Right atrium auricular region (tissue), 2 donors: ENCODE measurements around the gene CD300LG. TPM values are rescaled to one million over a fixed set of nuclear protein-coding genes. Genes with fewer than 3 reads are reported as not detected.

Experiments used
- DNase-seq: peaks from one replicate; pipeline ENCODE4 v3.0.0-alpha.2; 2019; ENCODE audit warnings: low spot score
- H3K27ac ChIP-seq, 2 donors: fragments of 200-600 bp; sonication (generic); 1 replicate in 1 of 2; 2 replicates in 1 of 2; pipeline ENCODE4 v1.5.1; 2016 to 2019
- H3K27me3 ChIP-seq, 2 donors: fragments of 200-600 bp; sonication (generic); one replicate each; pipeline versions ENCODE4 v1.5.1 to v1.6.0; 2017 to 2019
- H3K36me3 ChIP-seq: fragments of 200-600 bp; sonication (generic); one replicate; pipeline ENCODE4 v1.5.1; 2016
- H3K4me1 ChIP-seq, 2 donors: fragments of 200-600 bp; sonication (generic); one replicate each; pipeline versions ENCODE4 v1.5.1 to v1.6.0; 2017 to 2019
- H3K4me3 ChIP-seq, 2 donors: fragments of 200-600 bp; sonication (generic); 1 replicate in 1 of 2; 2 replicates in 1 of 2; pipeline ENCODE4 v1.5.1; 2017 to 2019; ENCODE audit warnings: mild to moderate bottlenecking in 1 of 2, moderate library complexity in 1 of 2
- H3K9me3 ChIP-seq, 2 donors: fragments of 200-600 bp; sonication (generic); one replicate each; pipeline ENCODE4 v1.5.1; 2019
- total RNA-seq, 2 donors: library from RNA; depleted of rRNA; stranded (reverse); fragments of >200 nt; gene quantifications; one replicate each; pipeline ENCODE4 v1.1.0, GENCODE V29; 2016
- TF ChIP-seq, protein P1 (sequence below), 2 donors: fragments of 200-600 bp; sonication (generic); IDR thresholded peaks; one replicate each; pipeline ENCODE4 v1.5.1; 2019; ENCODE audit warnings: antibody characterized with exemption in 2 of 2

CD300LG gene
- total RNA-seq, 2 donors from 2014 or later = 11.8 to 30.4 TPM

DNA sequence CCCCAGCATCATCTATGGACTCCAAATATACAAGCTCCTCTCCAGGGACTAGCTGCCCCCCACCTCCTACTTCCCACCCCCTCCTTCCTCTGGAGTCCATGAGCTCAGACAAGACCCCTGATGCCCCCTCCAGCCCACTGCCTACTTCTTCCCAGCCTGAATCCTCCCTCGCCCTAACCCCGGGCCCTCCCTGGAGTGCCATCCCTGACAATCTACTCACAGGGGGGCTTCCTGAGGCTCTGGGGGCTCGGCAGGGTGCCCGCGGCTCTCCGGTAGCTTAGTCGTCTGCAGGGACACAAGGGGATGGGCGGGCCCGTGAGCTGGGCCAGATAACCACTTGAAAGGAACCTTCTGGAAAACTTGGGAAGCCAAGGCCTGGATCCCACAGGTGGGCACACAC, 29.1 kb upstream of the CD300LG start:
- DNase-seq = no peak
- H3K36me3 ChIP-seq = peaks cover 92% of the 10 kb centered on the region
- TF ChIP-seq, protein P1, sequence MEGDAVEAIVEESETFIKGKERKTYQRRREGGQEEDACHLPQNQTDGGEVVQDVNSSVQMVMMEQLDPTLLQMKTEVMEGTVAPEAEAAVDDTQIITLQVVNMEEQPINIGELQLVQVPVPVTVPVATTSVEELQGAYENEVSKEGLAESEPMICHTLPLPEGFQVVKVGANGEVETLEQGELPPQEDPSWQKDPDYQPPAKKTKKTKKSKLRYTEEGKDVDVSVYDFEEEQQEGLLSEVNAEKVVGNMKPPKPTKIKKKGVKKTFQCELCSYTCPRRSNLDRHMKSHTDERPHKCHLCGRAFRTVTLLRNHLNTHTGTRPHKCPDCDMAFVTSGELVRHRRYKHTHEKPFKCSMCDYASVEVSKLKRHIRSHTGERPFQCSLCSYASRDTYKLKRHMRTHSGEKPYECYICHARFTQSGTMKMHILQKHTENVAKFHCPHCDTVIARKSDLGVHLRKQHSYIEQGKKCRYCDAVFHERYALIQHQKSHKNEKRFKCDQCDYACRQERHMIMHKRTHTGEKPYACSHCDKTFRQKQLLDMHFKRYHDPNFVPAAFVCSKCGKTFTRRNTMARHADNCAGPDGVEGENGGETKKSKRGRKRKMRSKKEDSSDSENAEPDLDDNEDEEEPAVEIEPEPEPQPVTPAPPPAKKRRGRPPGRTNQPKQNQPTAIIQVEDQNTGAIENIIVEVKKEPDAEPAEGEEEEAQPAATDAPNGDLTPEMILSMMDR (IDR thresholded peaks at IDR 0.05) = no peak
- H3K4me3 ChIP-seq = no peak overlapping the region
- H3K4me1 ChIP-seq = peaks cover 0 to 31% of the 10 kb centered on the region in 2 donors
- H3K27ac ChIP-seq = peak overlapping the region; percentile 48 to 52
- no peaks in the 10 kb centered on the region for H3K9me3 ChIP-seq
- H3K27me3 ChIP-seq = no peaks in the 10 kb centered on the region

DNA sequence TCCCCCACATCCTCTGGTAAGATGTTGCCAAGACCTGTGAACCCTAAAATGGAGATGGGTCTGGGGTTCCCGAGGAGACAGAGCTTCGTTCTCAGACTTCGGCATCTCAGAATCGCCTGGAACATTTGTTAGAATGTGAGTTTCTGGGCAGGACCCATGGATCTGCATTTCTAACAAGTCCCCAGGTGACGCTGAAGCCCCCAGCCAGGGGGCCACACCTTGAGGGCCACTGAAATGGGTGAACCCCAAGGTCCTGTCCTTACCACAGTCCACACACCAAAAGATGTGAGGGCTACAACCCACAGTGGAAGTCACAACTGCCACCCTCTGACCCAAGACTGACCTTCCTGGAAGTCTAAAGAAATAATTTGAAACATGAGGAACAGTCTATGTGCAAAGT, 28.0 kb upstream of the CD300LG start:
- peak overlapping the region in 1 of 2 donors; percentile 52 for H3K27ac ChIP-seq
- no peaks in the 10 kb centered on the region for H3K9me3 ChIP-seq
- TF ChIP-seq, protein P1 (IDR thresholded peaks at IDR 0.05) = no peak
- no peak overlapping the region for H3K4me3 ChIP-seq
- no peak for DNase-seq
- H3K36me3 ChIP-seq = peaks cover 81% of the 10 kb centered on the region
- H3K4me1 ChIP-seq = peaks cover 0 to 37% of the 10 kb centered on the region in 2 donors
- no peaks in the 10 kb centered on the region for H3K27me3 ChIP-seq

DNA sequence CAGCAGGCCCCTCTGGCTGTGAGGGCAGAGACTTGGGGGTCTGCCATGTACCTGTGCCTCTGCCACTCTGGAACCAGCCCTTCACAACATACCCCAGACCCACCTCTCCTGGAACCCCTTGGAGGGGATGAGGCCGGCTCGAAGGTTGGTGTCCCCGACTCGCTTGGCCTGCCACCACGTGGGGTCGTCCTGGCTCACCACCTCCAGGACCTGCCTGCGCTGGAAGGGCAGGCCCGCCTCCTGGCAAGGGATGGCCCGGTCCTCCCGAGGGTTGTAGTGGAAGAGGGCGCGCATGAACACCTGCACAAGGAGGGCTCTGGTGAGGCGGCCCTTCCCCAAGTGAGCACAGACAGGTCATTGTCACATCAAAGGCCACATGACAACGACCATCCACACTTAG, 26.2 kb upstream of the CD300LG start:
- peak overlapping the region; percentile 91 to 96 for H3K27ac ChIP-seq
- peaks cover 77% of the 10 kb centered on the region for H3K36me3 ChIP-seq
- H3K4me1 ChIP-seq = peaks cover 0 to 52% of the 10 kb centered on the region in 2 donors
- no peak overlapping the region for H3K4me3 ChIP-seq
- TF ChIP-seq, protein P1 (IDR thresholded peaks at IDR 0.05) = no peak
- H3K27me3 ChIP-seq = no peaks in the 10 kb centered on the region
- no peak for DNase-seq
- H3K9me3 ChIP-seq = no peaks in the 10 kb centered on the region

DNA sequence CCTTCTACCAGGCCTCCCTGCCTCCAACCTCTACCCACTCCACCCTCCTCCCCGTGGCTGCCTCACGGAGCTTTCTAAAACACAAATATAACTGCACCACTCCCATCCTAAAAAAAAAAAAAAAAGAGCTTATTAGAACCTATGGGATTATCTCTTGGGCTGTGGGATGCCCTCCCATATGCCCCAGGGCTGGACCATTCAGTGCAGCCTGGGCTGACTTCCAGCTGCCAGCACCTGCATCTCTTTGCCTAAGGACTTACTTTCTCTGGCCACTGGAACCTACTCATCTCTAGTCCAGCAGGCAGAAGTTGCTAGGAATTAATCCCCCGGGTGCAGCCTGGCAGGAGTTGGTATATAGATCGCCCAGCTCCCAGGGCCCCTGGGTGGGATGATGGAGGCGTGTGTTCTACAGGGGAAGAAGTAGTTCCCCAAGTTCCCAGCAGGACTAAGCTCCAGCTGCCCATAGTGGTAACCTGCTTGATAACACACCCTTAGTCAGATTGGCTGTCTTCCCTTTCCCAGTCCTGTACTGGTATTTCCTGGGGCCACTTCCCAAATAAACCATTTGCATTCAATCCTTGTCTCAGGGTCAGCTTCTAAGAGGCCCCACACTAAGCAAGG, 24.3 kb upstream of the CD300LG start:
- H3K27ac ChIP-seq = peak overlapping the region; percentile 91 to 96
- TF ChIP-seq, protein P1 (IDR thresholded peaks at IDR 0.05) = no peak
- peaks cover 77% of the 10 kb centered on the region for H3K36me3 ChIP-seq
- H3K4me1 ChIP-seq = peaks cover 0 to 51% of the 10 kb centered on the region in 2 donors
- no peaks in the 10 kb centered on the region for H3K27me3 ChIP-seq
- H3K9me3 ChIP-seq = no peaks in the 10 kb centered on the region
- no peak for DNase-seq
- H3K4me3 ChIP-seq = no peak overlapping the region

DNA sequence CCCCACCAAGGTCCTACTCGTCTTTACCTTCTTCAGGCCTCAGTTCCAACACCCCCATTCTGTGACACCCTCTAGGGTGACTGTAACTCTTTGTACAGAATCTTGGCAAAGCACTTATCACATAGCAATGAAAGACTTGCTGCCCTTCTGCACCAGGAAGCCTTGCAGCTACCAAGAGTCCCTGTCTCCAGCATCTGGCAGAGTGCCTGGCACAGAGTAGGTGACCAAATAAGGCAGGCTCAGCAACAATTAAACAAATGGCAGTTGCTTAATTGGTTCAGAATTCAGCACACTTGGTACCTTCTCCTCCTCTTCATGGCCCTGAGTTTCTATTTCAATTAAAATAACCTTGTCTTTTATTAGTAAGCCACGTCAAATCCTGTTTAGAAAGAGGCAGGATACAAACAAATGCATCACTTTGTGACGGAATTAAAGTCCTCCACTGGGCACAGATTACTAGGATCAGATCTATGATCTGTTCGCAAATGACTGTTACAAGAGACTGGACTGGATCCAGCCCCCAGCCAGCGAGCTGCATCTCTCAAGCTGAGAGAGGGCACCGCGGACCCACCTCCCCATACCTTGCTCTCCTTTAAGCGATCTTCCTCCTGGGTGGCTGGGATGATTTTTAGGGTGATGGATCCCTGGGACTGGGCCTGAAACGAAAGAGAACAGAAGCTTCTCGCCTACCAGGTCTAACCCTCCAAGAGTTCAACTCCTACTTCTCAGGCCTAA, 23.5 kb upstream of the CD300LG start:
- Histone ChIP-seq H3K4me3 (no peak overlapping the region), H3K36me3 (peaks cover 77% of the 10 kb centered on the region), H3K27ac (peak overlapping the region; percentile 91 to 96), H3K9me3 (no peaks in the 10 kb centered on the region), H3K4me1 (peaks cover 0 to 50% of the 10 kb centered on the region in 2 donors), H3K27me3 (no peaks in the 10 kb centered on the region)
- TF ChIP-seq, protein P1 (IDR thresholded peaks at IDR 0.05) = no peak
- DNase-seq = peak; percentile 69
